CD14-positive monocyte (primary cell): ENCODE results near the gene COL4A2. TPM values are rescaled to one million over a fixed set of nuclear protein-coding genes. Genes with fewer than 3 reads are reported as not detected.

ENCODE experiments used
- DNase-seq, 3 donors: peaks; one replicate each; pipeline ENCODE4 v3.0.0-alpha.2; 2011 to 2022
- H2AFZ ChIP-seq: 2 replicates; pipeline ENCODE4 v1.6.0; 2012; ENCODE audit warnings: mild to moderate bottlenecking, low read depth, low read length, inconsistent platforms; ENCODE audit not compliant: insufficient read depth, poor library complexity, severe bottlenecking
- H3K27ac ChIP-seq, 2 donors: 1 replicate in 1 of 2; 2 replicates in 1 of 2; pipeline ENCODE4 v1.5.1; 2012 to 2013; ENCODE audit warnings: low read length in 2 of 2, control low read depth in 1 of 2, inconsistent platforms in 1 of 2, low read depth in 1 of 2, mild to moderate bottlenecking in 1 of 2
- H3K27me3 ChIP-seq, 2 donors: one replicate each; pipeline versions ENCODE4 v1.6.0 to v1.6.1; 2011 to 2013; ENCODE audit warnings: low read length in 2 of 2; ENCODE audit not compliant: control insufficient read depth in 2 of 2, insufficient read depth in 2 of 2
- H3K36me3 ChIP-seq, 2 donors: replicated peaks in 1 of 2; 1 replicate in 1 of 2; 2 replicates in 1 of 2; pipeline versions ENCODE4 v1.5.1 to v1.6.1; 2012 to 2013; ENCODE audit warnings: low read length in 2 of 2, control low read depth in 1 of 2, inconsistent platforms in 1 of 2, mild to moderate bottlenecking in 1 of 2; ENCODE audit not compliant: insufficient read depth in 2 of 2, control insufficient read depth in 1 of 2
- H3K4me1 ChIP-seq, 2 donors: 1 replicate in 1 of 2; 2 replicates in 1 of 2; pipeline versions ENCODE4 v1.5.1 to v1.6.1; 2012 to 2013; ENCODE audit warnings: low read length in 2 of 2, control low read depth in 1 of 2, inconsistent platforms in 1 of 2, mild to moderate bottlenecking in 1 of 2, moderate library complexity in 1 of 2; ENCODE audit not compliant: insufficient read depth in 2 of 2, control insufficient read depth in 1 of 2
- H3K4me2 ChIP-seq: replicated peaks from 2 replicates; pipeline ENCODE3; 2012; ENCODE audit warnings: low read length, moderate library complexity, mild to moderate bottlenecking; ENCODE audit not compliant: poor library complexity, severe bottlenecking; ENCODE audit errors: extremely low read depth
- H3K4me3 ChIP-seq, 3 experiments: fragments of 200-600 bp in 1 of 3; sonication (generic) in 1 of 3; replicated peaks in 1 of 3; 1 replicate in 2 of 3; 2 replicates in 1 of 3; pipeline ENCODE4 v1.5.1; 2011 to 2013; ENCODE audit warnings: low read length in 3 of 3, mild to moderate bottlenecking in 3 of 3, control low read depth in 2 of 3, low read depth in 2 of 3, inconsistent platforms in 1 of 3, moderate library complexity in 1 of 3
- H3K79me2 ChIP-seq: 2 replicates; pipeline ENCODE4 v1.6.0; 2012; ENCODE audit warnings: mild to moderate bottlenecking, control low read depth, inconsistent platforms, low read length, moderate library complexity; ENCODE audit not compliant: insufficient read depth
- H3K9ac ChIP-seq: 2 replicates; pipeline ENCODE4 v1.6.0; 2017; ENCODE audit warnings: low read length, mild to moderate bottlenecking; ENCODE audit not compliant: insufficient read depth, poor library complexity, severe bottlenecking
- H3K9me3 ChIP-seq, 2 donors: replicated peaks in 1 of 2; 1 replicate in 1 of 2; 2 replicates in 1 of 2; pipeline versions ENCODE4 v1.5.1 to v1.6.1; 2012 to 2013; ENCODE audit warnings: low read length in 2 of 2, control low read depth in 1 of 2; ENCODE audit not compliant: control insufficient read depth in 1 of 2, insufficient read depth in 1 of 2
- H4K20me1 ChIP-seq: 2 replicates; pipeline ENCODE4 v1.6.0; 2012; ENCODE audit warnings: mild to moderate bottlenecking, low read length, control low read depth, moderate library complexity; ENCODE audit not compliant: insufficient read depth
- H3K27ac Mint-ChIP-seq, 7 donors: one replicate each; pipeline ENCODE4 v1.8.0; 2020; ENCODE audit warnings: mild to moderate bottlenecking in 7 of 7, mixed read lengths in 7 of 7, moderate library complexity in 6 of 7, inconsistent platforms in 2 of 7
- H3K27me3 Mint-ChIP-seq, 3 donors: one replicate each; pipeline ENCODE4 v1.8.0; 2021 to 2022; ENCODE audit warnings: low read depth in 3 of 3, mild to moderate bottlenecking in 3 of 3, mixed read lengths in 3 of 3, moderate library complexity in 3 of 3, inconsistent platforms in 1 of 3
- H3K36me3 Mint-ChIP-seq, 2 donors: one replicate each; pipeline ENCODE4 v1.8.0; 2020; ENCODE audit warnings: mixed read lengths in 2 of 2, inconsistent platforms in 1 of 2, mild to moderate bottlenecking in 1 of 2
- H3K4me1 Mint-ChIP-seq: one replicate; pipeline ENCODE4 v1.8.0; 2020; ENCODE audit warnings: mild to moderate bottlenecking, mixed read lengths
- H3K4me3 Mint-ChIP-seq, 2 donors: one replicate each; pipeline ENCODE4 v1.8.0; 2020; ENCODE audit warnings: mild to moderate bottlenecking in 2 of 2, mixed read lengths in 2 of 2, moderate library complexity in 1 of 2
- H3K9me3 Mint-ChIP-seq, 7 donors: one replicate each; pipeline ENCODE4 v1.8.0; 2020 to 2022; ENCODE audit warnings: mixed read lengths in 7 of 7, mild to moderate bottlenecking in 6 of 7, moderate library complexity in 6 of 7, inconsistent platforms in 2 of 7
- WGBS: methylation state at CpG from one replicate; pipeline ENCODE4 v1.1.5; 2013; ENCODE audit warnings: missing lambda C conversion rate; ENCODE audit not compliant: insufficient coverage; 5-methylcytosine and 5-hydroxymethylcytosine counted together
- intact Hi-C, 2 donors: fragments of 100-400 bp; cut with micrococcal nuclease; formaldehyde crosslinking; loops; one replicate each; pipeline versions ENCODE4 v1.15.0 to v1.15.1; 2023
- polyA plus RNA-seq, 3 donors: library from polyadenylated mRNA; depleted of rRNA in 1 of 3; unstranded in 2 of 3; stranded (reverse) in 1 of 3; fragments of 300-500 nt in 2 of 3; fragments of >200 nt in 1 of 3; fragmentation: Illumina TruSeq in 2 of 3; gene quantifications; 1 replicate in 2 of 3; 2 replicates in 1 of 3; pipeline ENCODE4 v1.2.3, GENCODE V29; 2012 to 2021
- TF ChIP-seq, protein P1 (sequence below): fragments of 200-600 bp; IDR thresholded peaks from one replicate; pipeline ENCODE4 v1.8.0; 2022; ENCODE audit warnings: antibody characterized with exemption, mild to moderate bottlenecking

COL4A2 gene
- polyA plus RNA-seq, 3 donors: not detected

DNA sequence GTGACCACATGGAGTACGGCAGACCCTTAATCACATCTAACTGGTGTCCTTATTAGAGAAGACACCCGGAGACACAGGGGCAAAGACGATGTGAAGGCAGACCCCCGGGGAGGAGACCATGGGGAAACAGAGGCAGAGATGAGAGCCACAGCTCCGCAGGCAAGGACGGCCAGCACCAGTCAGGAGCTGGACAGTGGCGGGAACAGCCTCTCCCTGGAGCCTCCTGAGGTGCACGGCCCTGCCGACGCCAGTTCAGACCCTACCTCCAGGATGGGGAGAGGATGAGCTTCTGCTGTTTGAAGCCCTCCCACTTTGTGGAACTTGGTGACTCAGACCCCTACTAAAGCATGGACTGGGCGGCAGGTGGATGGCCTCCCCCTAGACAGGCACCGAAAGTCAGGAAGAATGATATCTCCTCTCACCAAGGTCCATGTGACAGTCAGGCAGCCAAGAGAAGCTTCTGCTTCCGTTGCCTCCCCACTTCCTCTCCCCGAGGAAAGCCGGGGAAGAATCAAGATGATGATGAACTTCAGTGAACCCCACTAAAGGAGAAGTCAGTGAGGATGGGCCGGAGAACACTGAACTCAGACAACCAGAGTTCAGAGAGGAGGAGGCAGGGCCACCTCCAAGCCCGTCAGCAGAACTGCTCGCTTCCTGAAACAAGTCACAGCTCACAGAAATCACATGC is 229.1 kb downstream of the COL4A2 start:
- H3K27ac ChIP-seq: peak overlapping the region; percentile 64 to 75
- peaks cover 74 to 79% of the 10 kb centered on the region in 2 donors for H3K4me1 ChIP-seq
- no peak overlapping the region for H3K9ac ChIP-seq
- 43% methylated on average over 7 of the region's 18 CpGs for WGBS
- peak overlapping the region; percentile 89 to 97 (median 93) for H3K27ac Mint-ChIP-seq
- peak overlapping the region in 1 of 3 experiments; percentile 37 for H3K4me3 ChIP-seq
- no peak overlapping the region for H2AFZ ChIP-seq
- H3K9me3 Mint-ChIP-seq: peaks cover 0 to 2% (median 0%) of the 10 kb centered on the region in 7 donors
- H3K79me2 ChIP-seq: peaks cover 83% of the 10 kb centered on the region
- no peaks in the 10 kb centered on the region for H3K9me3 ChIP-seq
- no peaks in the 10 kb centered on the region for H3K27me3 Mint-ChIP-seq
- peak; percentile 95 to 97 (median 96) for DNase-seq
- peak overlapping the region; percentile 51 for H3K4me2 ChIP-seq
- intact Hi-C loops: loop anchor here in 1 of 2 donors (1.0 to 5.0 kb wide), 2 partner anchors 21 to 74 kb away; no protein-coding TSS in a partner anchor
- no peaks in the 10 kb centered on the region for H3K27me3 ChIP-seq
- TF ChIP-seq, protein P1, sequence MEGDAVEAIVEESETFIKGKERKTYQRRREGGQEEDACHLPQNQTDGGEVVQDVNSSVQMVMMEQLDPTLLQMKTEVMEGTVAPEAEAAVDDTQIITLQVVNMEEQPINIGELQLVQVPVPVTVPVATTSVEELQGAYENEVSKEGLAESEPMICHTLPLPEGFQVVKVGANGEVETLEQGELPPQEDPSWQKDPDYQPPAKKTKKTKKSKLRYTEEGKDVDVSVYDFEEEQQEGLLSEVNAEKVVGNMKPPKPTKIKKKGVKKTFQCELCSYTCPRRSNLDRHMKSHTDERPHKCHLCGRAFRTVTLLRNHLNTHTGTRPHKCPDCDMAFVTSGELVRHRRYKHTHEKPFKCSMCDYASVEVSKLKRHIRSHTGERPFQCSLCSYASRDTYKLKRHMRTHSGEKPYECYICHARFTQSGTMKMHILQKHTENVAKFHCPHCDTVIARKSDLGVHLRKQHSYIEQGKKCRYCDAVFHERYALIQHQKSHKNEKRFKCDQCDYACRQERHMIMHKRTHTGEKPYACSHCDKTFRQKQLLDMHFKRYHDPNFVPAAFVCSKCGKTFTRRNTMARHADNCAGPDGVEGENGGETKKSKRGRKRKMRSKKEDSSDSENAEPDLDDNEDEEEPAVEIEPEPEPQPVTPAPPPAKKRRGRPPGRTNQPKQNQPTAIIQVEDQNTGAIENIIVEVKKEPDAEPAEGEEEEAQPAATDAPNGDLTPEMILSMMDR: no peak
- peaks cover 15% of the 10 kb centered on the region for H4K20me1 ChIP-seq
- peaks cover 38 to 51% of the 10 kb centered on the region in 2 donors for H3K36me3 Mint-ChIP-seq
- H3K4me1 Mint-ChIP-seq: peaks cover 82% of the 10 kb centered on the region
- H3K4me3 Mint-ChIP-seq: peak overlapping the region; percentile 5 to 77
- H3K36me3 ChIP-seq: peaks cover 2% of the 10 kb centered on the region in 2 donors

DNA sequence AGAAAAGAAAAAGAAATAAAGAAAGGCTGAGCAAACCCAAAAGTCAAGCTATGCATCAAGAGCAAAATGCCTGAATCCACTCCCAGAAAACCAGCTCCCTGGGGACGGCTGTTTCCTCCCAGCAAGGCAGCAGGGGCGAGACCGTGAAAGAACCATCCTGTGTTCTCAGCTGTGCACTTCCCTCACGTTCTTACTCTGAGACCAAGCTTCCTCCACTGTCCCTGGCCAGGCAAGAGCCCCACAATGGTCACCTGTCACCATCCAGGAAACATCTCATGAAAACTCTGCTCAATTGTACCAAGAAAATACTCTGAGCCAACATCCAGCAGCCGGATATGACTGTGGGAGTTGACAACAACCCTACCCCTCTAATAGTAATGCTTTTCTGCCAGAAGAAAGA is 231.5 kb downstream of the COL4A2 start:
- Histone ChIP-seq H4K20me1 (peaks cover 29% of the 10 kb centered on the region), H3K4me3 (no peak overlapping the region), H2AFZ (no peak overlapping the region), H3K27me3 (no peaks in the 10 kb centered on the region), H3K9me3 (no peaks in the 10 kb centered on the region), H3K9ac (no peak overlapping the region), H3K27ac (peak overlapping the region in 1 of 2 donors; percentile 14), H3K4me1 (peaks cover 49 to 54% of the 10 kb centered on the region in 2 donors), H3K79me2 (peaks cover 84% of the 10 kb centered on the region), H3K4me2 (no peak overlapping the region), H3K36me3 (peaks cover 2 to 25% of the 10 kb centered on the region in 2 donors)
- peak in 1 of 3 donors; percentile 51 for DNase-seq
- intact Hi-C loops: loop anchor here in 1 of 2 donors (5.0 kb wide), 1 partner anchor 76 kb away; no protein-coding TSS in a partner anchor
- no peaks in the 10 kb centered on the region for H3K27me3 Mint-ChIP-seq
- WGBS: 0% methylated on average over 3 of the region's 5 CpGs
- TF ChIP-seq, protein P1: no peak
- H3K4me1 Mint-ChIP-seq: peaks cover 66% of the 10 kb centered on the region
- peak overlapping the region in 6 of 7 donors; percentile 7 to 93 (median 41) for H3K27ac Mint-ChIP-seq
- H3K9me3 Mint-ChIP-seq: peaks cover 0 to 2% (median 0%) of the 10 kb centered on the region in 7 donors
- H3K36me3 Mint-ChIP-seq: peaks cover 48 to 57% of the 10 kb centered on the region in 2 donors
- no peak overlapping the region for H3K4me3 Mint-ChIP-seq
